Panc1 (cell line): Measurements from ENCODE around the gene IL17D. TPM values are rescaled to one million over a fixed set of nuclear protein-coding genes. Genes with fewer than 3 reads are reported as not detected.

Source experiments
- ATAC-seq: fragments of 200-7000 bp; cut with Tn5 transposase; 2 replicates; pipeline ENCODE4 v1.9.1; 2020; ENCODE audit warnings: mild to moderate bottlenecking, moderate library complexity
- BruUV-seq: library from RNA; stranded (reverse); fragments of 400-500 nt; replicated peaks from 2 replicates; lab custom pipeline; 2021; lab: Mats Ljungman, UMichigan
- CTCF ChIA-PET: fragments of 300-600 bp; sonication (Branson Sonifier 250); formaldehyde crosslinking; loops from one replicate; lab custom pipeline; 2022; ENCODE audit warnings: antibody characterized with exemption; lab: Charles Lee
- POLR2A ChIA-PET: fragments of 300-600 bp; sonication (Branson Sonifier 250); formaldehyde crosslinking; loops from one replicate; lab custom pipeline; 2022; ENCODE audit warnings: antibody characterized with exemption; lab: Charles Lee
- DNase-seq: peaks from one replicate; pipeline ENCODE4 v3.0.0-alpha.2; 2010; ENCODE audit warnings: low read depth, low spot score
- H3K27ac ChIP-seq: 2 replicates; pipeline ENCODE4 v1.5.1; 2011; ENCODE audit warnings: mild to moderate bottlenecking, low read length, inconsistent platforms
- H3K27me3 ChIP-seq: fragments of 200-500 bp; sonication (Bioruptor generic); 2 replicates; pipeline ENCODE4 v1.6.0; 2014; ENCODE audit warnings: low read length, inconsistent platforms; ENCODE audit not compliant: control insufficient read depth, insufficient read depth
- H3K36me3 ChIP-seq: fragments of 200-500 bp; sonication (Bioruptor generic); 2 replicates; pipeline ENCODE4 v1.5.1; 2014; ENCODE audit warnings: inconsistent platforms, mild to moderate bottlenecking, low read length, moderate library complexity; ENCODE audit not compliant: control insufficient read depth, insufficient read depth
- H3K4me1 ChIP-seq: 2 replicates; pipeline ENCODE4 v1.5.1; 2011; ENCODE audit warnings: inconsistent platforms, mild to moderate bottlenecking, low read length, moderate library complexity; ENCODE audit not compliant: control insufficient read depth, insufficient read depth
- H3K4me3 ChIP-seq, 2 experiments: 2 replicates each; pipeline ENCODE4 v1.5.1; 2011 to 2012; ENCODE audit warnings: low read depth in 2 of 2, low read length in 2 of 2, mild to moderate bottlenecking in 2 of 2, inconsistent platforms in 1 of 2, moderate library complexity in 1 of 2
- H3K9me3 ChIP-seq: fragments of 200-500 bp; sonication (Bioruptor generic); 2 replicates; pipeline ENCODE4 v1.5.1; 2014; ENCODE audit warnings: low read depth, mild to moderate bottlenecking, inconsistent platforms, low read length, moderate library complexity; ENCODE audit not compliant: control insufficient read depth, insufficient read depth
- CTCF ChIP-seq: fragments of 450-650 bp; IDR thresholded peaks from 2 replicates; pipeline ENCODE4 v1.5.1; 2017; ENCODE audit warnings: mild to moderate bottlenecking
- POLR2AphosphoS5 ChIP-seq: IDR thresholded peaks from 2 replicates; pipeline ENCODE4 v1.6.1; 2012; ENCODE audit warnings: mild to moderate bottlenecking, low read depth, low read length, moderate library complexity
- REST ChIP-seq, 2 experiments: IDR thresholded peaks; 2 replicates each; pipeline ENCODE4 v1.6.1; 2011 to 2012; ENCODE audit warnings: low read depth in 2 of 2, control low read depth in 1 of 2, low read length in 1 of 2, mild to moderate bottlenecking in 1 of 2, moderate library complexity in 1 of 2; ENCODE audit not compliant: insufficient read depth in 1 of 2
- SIN3A ChIP-seq: IDR thresholded peaks from 2 replicates; pipeline ENCODE4 v1.6.1; 2012; ENCODE audit warnings: low read depth, mild to moderate bottlenecking, low read length, moderate library complexity, borderline replicate concordance; ENCODE audit not compliant: insufficient read depth
- TCF7L2 ChIP-seq: IDR thresholded peaks from 2 replicates; pipeline ENCODE4 v1.6.1; 2011; ENCODE audit warnings: mild to moderate bottlenecking, low read depth, low read length, inconsistent platforms
- in situ Hi-C: cut with HindIII; loops from 2 replicates; pipeline ENCODE4 v1.10.0; 2016; ENCODE audit warnings: low sequenced_read_pairs, low pct_unique_long_range_greater_than_20kb
- intact Hi-C: fragments of 100-400 bp; cut with micrococcal nuclease; formaldehyde crosslinking; loops from one replicate; pipeline ENCODE4 v1.10.0; 2022; ENCODE audit not compliant: unreplicated experiment
- total RNA-seq: library from RNA; stranded (reverse); gene quantifications from one replicate; pipeline ENCODE4 v1.2.1, GENCODE V29; 2021; ENCODE audit not compliant: unreplicated experiment

Gene IL17D
- total RNA-seq, 1 experiment from 2014 or later = 0.46 TPM

GRCh38 chr13:20686167-20686566 is 17.3 kb upstream of the IL17D start:
- intact Hi-C loops = no loop called here
- Histone ChIP-seq H3K4me3 (no peak overlapping the region), H3K9me3 (no peaks in the 10 kb centered on the region), H3K27me3 (no peaks in the 10 kb centered on the region), H3K27ac (no peak overlapping the region), H3K36me3 (no peaks in the 10 kb centered on the region), H3K4me1 (no peaks in the 10 kb centered on the region)
- DNase-seq = no peak
- in situ Hi-C loops = no loop called here
- BruUV-seq = no TSS peak
- TF ChIP-seq CTCF (no peak), POLR2AphosphoS5 (no peak), TCF7L2 (no peak), SIN3A (no peak), REST (IDR thresholded peaks at IDR 0.05; ENCODE audit: insufficient read depth in 1 of 2, low read depth in 2 of 2, low read length in 1 of 2) (no peak)
- CTCF ChIA-PET = no interaction called here
- no peak for ATAC-seq
- POLR2A ChIA-PET = no interaction called here

- Histone ChIP-seq H3K4me1 (no peaks in the 10 kb centered on the region), H3K27me3 (no peaks in the 10 kb centered on the region), H3K36me3 (no peaks in the 10 kb centered on the region), H3K27ac (no peak overlapping the region), H3K9me3 (no peaks in the 10 kb centered on the region), H3K4me3 (no peak overlapping the region)
- in situ Hi-C loops (no loop called here), intact Hi-C loops (no loop called here)
- ChIA-PET CTCF (interaction anchor here (0.6 kb wide), 1 partner anchor 78 kb away, joined by 5 read pairs; no protein-coding TSS in a partner anchor), POLR2A (no interaction called here)
- BruUV-seq = no TSS peak
- ATAC-seq (no peak), DNase-seq (no peak)
- TF ChIP-seq TCF7L2 = no peak
- no peak for TF ChIP-seq SIN3A
- TF ChIP-seq POLR2AphosphoS5 = no peak
- no peak for TF ChIP-seq CTCF
- no peak for TF ChIP-seq REST (IDR thresholded peaks at IDR 0.05; ENCODE audit: insufficient read depth in 1 of 2, low read depth in 2 of 2, low read length in 1 of 2)
Observed at GRCh38 chr13:20686863-20687579, 16.5 kb upstream of the IL17D start.
